H1 (cell line): ENCODE results near the gene COLEC11. TPM values are rescaled to one million over a fixed set of nuclear protein-coding genes. Genes with fewer than 3 reads are reported as not detected.

Experiments
- CTCF ChIA-PET: fragments of 300-600 bp; sonication (Branson Sonifier 250); formaldehyde crosslinking; loops from one replicate; lab custom pipeline; 2021; ENCODE audit not compliant: partially characterized antibody; lab: Charles Lee
- POLR2A ChIA-PET: fragments of 300-600 bp; sonication (Branson Sonifier 250); formaldehyde crosslinking; loops from one replicate; lab custom pipeline; 2021; ENCODE audit warnings: inconsistent platforms; ENCODE audit not compliant: partially characterized antibody; lab: Charles Lee
- DNase-seq, 2 experiments: peaks; one replicate each; pipeline versions ENCODE4 v3.0.0 to v3.0.0-alpha.2; 2010 to 2022; ENCODE audit warnings: low spot score in 2 of 2, low read depth in 1 of 2, mixed read lengths in 1 of 2
- FAIRE-seq: peaks from 2 replicates; lab custom pipeline; 2011; peaks lifted over from hg19 to GRCh38; lab: Jason Lieb, UNC
- H2AFZ ChIP-seq: 2 replicates; pipeline ENCODE4 v1.8.1; 2012; ENCODE audit warnings: low read length, inconsistent platforms
- H2AK5ac ChIP-seq: 2 replicates; pipeline ENCODE4 v1.6.1; 2013; ENCODE audit warnings: low read depth, low read length
- H2BK120ac ChIP-seq: replicated peaks from 2 replicates; pipeline ENCODE3; 2013; ENCODE audit warnings: low read depth, low read length, inconsistent platforms
- H2BK12ac ChIP-seq: 2 replicates; pipeline ENCODE4 v1.6.1; 2013; ENCODE audit warnings: low read depth, low read length
- H2BK15ac ChIP-seq: 2 replicates; pipeline ENCODE4 v1.6.1; 2013; ENCODE audit warnings: low read length
- H2BK20ac ChIP-seq: 2 replicates; pipeline ENCODE4 v1.6.1; 2013; ENCODE audit warnings: low read length
- H2BK5ac ChIP-seq: 2 replicates; pipeline ENCODE4 v1.6.1; 2013; ENCODE audit warnings: low read depth, low read length
- H3K14ac ChIP-seq: 2 replicates; pipeline ENCODE4 v1.6.1; 2013; ENCODE audit warnings: inconsistent platforms; ENCODE audit not compliant: insufficient read length
- H3K18ac ChIP-seq: 2 replicates; pipeline ENCODE4 v1.6.1; 2013; ENCODE audit warnings: low read length; ENCODE audit errors: extremely low read depth
- H3K23ac ChIP-seq: 2 replicates; pipeline ENCODE4 v1.6.1; 2013; ENCODE audit warnings: inconsistent platforms; ENCODE audit not compliant: insufficient read length
- H3K23me2 ChIP-seq: 2 replicates; pipeline ENCODE4 v1.6.1; 2013; ENCODE audit warnings: low read depth, low read length
- H3K27ac ChIP-seq: 2 replicates; pipeline ENCODE4 v1.6.1; 2011; ENCODE audit warnings: low read depth, low read length, inconsistent platforms
- H3K27me3 ChIP-seq, 4 experiments: replicated peaks in 1 of 4; 1 replicate in 1 of 4; 2 replicates in 3 of 4; pipeline versions ENCODE4 v1.6.1 to v1.8.1; 2011 to 2013; ENCODE audit warnings: low read length in 3 of 4, mild to moderate bottlenecking in 3 of 4, inconsistent platforms in 2 of 4, mixed read lengths in 2 of 4, moderate library complexity in 1 of 4; ENCODE audit not compliant: control insufficient read depth in 3 of 4, insufficient read depth in 3 of 4; ENCODE audit errors: extremely low read depth in 1 of 4
- H3K36me3 ChIP-seq, 4 experiments: 2 replicates each; pipeline versions ENCODE4 v1.6.1 to v1.8.1; 2011 to 2013; ENCODE audit warnings: mild to moderate bottlenecking in 4 of 4, low read length in 3 of 4, moderate library complexity in 2 of 4, control low read depth in 1 of 4, inconsistent platforms in 1 of 4; ENCODE audit not compliant: insufficient read depth in 4 of 4, control insufficient read depth in 2 of 4
- H3K4ac ChIP-seq: replicated peaks from 2 replicates; pipeline ENCODE3; 2013; ENCODE audit warnings: low read length, low read depth, mixed read lengths, inconsistent platforms; ENCODE audit not compliant: insufficient read length
- H3K4me1 ChIP-seq, 4 experiments: replicated peaks in 1 of 4; 1 replicate in 1 of 4; 2 replicates in 3 of 4; pipeline versions ENCODE4 v1.6.1 to v1.8.1; 2011 to 2013; ENCODE audit warnings: low read length in 3 of 4, inconsistent platforms in 2 of 4, mixed read lengths in 1 of 4; ENCODE audit not compliant: insufficient read depth in 4 of 4, control insufficient read depth in 3 of 4
- H3K4me2 ChIP-seq, 2 experiments: 2 replicates each; pipeline versions ENCODE4 v1.6.1 to v1.8.1; 2011 to 2013; ENCODE audit warnings: low read depth in 2 of 2, low read length in 2 of 2, control low read depth in 1 of 2, inconsistent platforms in 1 of 2, mild to moderate bottlenecking in 1 of 2; ENCODE audit not compliant: insufficient read depth in 1 of 2
- H3K4me3 ChIP-seq, 4 experiments: fragments of 200-600, 300-600 bp in 1 of 4; sonication (generic), shearing (Covaris generic), sonication (Bioruptor Twin) in 1 of 4; 2 replicates each; pipeline versions ENCODE4 v1.5.1 to v1.8.1; 2011 to 2016; ENCODE audit warnings: low read length in 4 of 4, low read depth in 3 of 4, control low read depth in 2 of 4, inconsistent platforms in 2 of 4, mild to moderate bottlenecking in 2 of 4, mixed read lengths in 1 of 4, moderate library complexity in 1 of 4; ENCODE audit not compliant: insufficient read depth in 2 of 4; ENCODE audit errors: extremely low read depth in 1 of 4
- H3K56ac ChIP-seq: replicated peaks from 2 replicates; pipeline ENCODE3; 2013; ENCODE audit warnings: low read depth, mild to moderate bottlenecking, mixed read lengths, low read length, inconsistent platforms; ENCODE audit not compliant: insufficient read length
- H3K79me1 ChIP-seq: 2 replicates; pipeline ENCODE4 v1.6.1; 2013; ENCODE audit warnings: low read depth, low read length, control low read depth
- H3K79me2 ChIP-seq, 2 experiments: 2 replicates each; pipeline versions ENCODE4 v1.6.1 to v1.8.1; 2012 to 2013; ENCODE audit warnings: low read length in 2 of 2, mild to moderate bottlenecking in 2 of 2, inconsistent platforms in 1 of 2; ENCODE audit not compliant: insufficient read depth in 2 of 2, control insufficient read depth in 1 of 2
- H3K9ac ChIP-seq, 4 experiments: replicated peaks in 1 of 4; 1 replicate in 1 of 4; 2 replicates in 3 of 4; pipeline versions ENCODE4 v1.6.1 to v1.8.1; 2011 to 2013; ENCODE audit warnings: low read depth in 3 of 4, low read length in 3 of 4, control low read depth in 2 of 4, mild to moderate bottlenecking in 2 of 4, moderate library complexity in 2 of 4, inconsistent platforms in 1 of 4; ENCODE audit errors: extremely low read depth in 1 of 4
- H3K9me3 ChIP-seq, 2 experiments: 2 replicates each; pipeline versions ENCODE4 v1.6.1 to v1.8.1; 2012 to 2013; ENCODE audit warnings: mild to moderate bottlenecking in 2 of 2, moderate library complexity in 2 of 2, control low read depth in 1 of 2, inconsistent platforms in 1 of 2, low read depth in 1 of 2, low read length in 1 of 2, mixed read lengths in 1 of 2; ENCODE audit not compliant: insufficient read depth in 2 of 2
- H4K20me1 ChIP-seq, 2 experiments: replicated peaks in 1 of 2; 2 replicates each; pipeline versions ENCODE3 to v1.8.1; 2011 to 2013; ENCODE audit warnings: inconsistent platforms in 2 of 2, low read length in 2 of 2, mild to moderate bottlenecking in 1 of 2; ENCODE audit not compliant: insufficient read depth in 2 of 2, control insufficient read depth in 1 of 2
- H4K5ac ChIP-seq: 2 replicates; pipeline ENCODE4 v1.6.1; 2013; ENCODE audit warnings: low read length, low read depth, mixed read lengths, inconsistent platforms; ENCODE audit not compliant: insufficient read length
- H4K8ac ChIP-seq: 2 replicates; pipeline ENCODE4 v1.8.0; 2013; ENCODE audit warnings: mild to moderate bottlenecking, moderate library complexity, low read length, inconsistent platforms; ENCODE audit not compliant: insufficient read depth; ENCODE audit errors: extremely low read depth
- H4K91ac ChIP-seq: replicated peaks from 2 replicates; pipeline ENCODE3; 2013; ENCODE audit warnings: low read length, mixed read lengths, inconsistent platforms; ENCODE audit not compliant: insufficient read length
- BRCA1 ChIP-seq: IDR thresholded peaks from 2 replicates; pipeline ENCODE4 v1.6.1; 2012; ENCODE audit warnings: low read depth, low read length, improper control_type of control experiment
- CREB1 ChIP-seq: IDR thresholded peaks from 2 replicates; pipeline ENCODE4 v1.6.1; 2012; ENCODE audit warnings: inconsistent platforms
- FOSL1 ChIP-seq: IDR thresholded peaks from 2 replicates; pipeline ENCODE4 v1.6.1; 2011; ENCODE audit warnings: mild to moderate bottlenecking, low read depth, low read length, moderate library complexity; ENCODE audit not compliant: insufficient read depth
- NRF1 ChIP-seq: IDR thresholded peaks from 2 replicates; pipeline ENCODE4 v1.6.1; 2011; ENCODE audit warnings: mild to moderate bottlenecking, low read depth, low read length, improper control_type of control experiment
- POLR2A ChIP-seq, 2 experiments: IDR thresholded peaks; 1 replicate in 1 of 2; 2 replicates in 1 of 2; pipeline ENCODE4 v1.6.1; 2011; ENCODE audit warnings: low read depth in 2 of 2, low read length in 2 of 2, mild to moderate bottlenecking in 2 of 2; ENCODE audit errors: control extremely low read depth in 1 of 2
- RXRA ChIP-seq: IDR thresholded peaks from 2 replicates; pipeline ENCODE4 v1.6.1; 2011; ENCODE audit warnings: low read depth, mild to moderate bottlenecking, low read length, moderate library complexity; ENCODE audit not compliant: insufficient read depth
- SIN3A ChIP-seq, 2 experiments: IDR thresholded peaks in 1 of 2; conservative IDR thresholded peaks in 1 of 2; 2 replicates each; pipeline ENCODE4 v1.6.1; 2011 to 2012; ENCODE audit warnings: low read length in 2 of 2, improper control_type of control experiment in 1 of 2, low read depth in 1 of 2, mild to moderate bottlenecking in 1 of 2
- SP4 ChIP-seq: IDR thresholded peaks from 2 replicates; pipeline ENCODE4 v1.6.1; 2012; ENCODE audit warnings: low read length, inconsistent platforms
- TAF7 ChIP-seq: optimal IDR thresholded peaks from 2 replicates; pipeline ENCODE3; 2011; ENCODE audit warnings: low read depth, mild to moderate bottlenecking, inconsistent platforms, low read length, moderate library complexity, borderline replicate concordance
- TBP ChIP-seq: IDR thresholded peaks from 2 replicates; pipeline ENCODE4 v1.6.1; 2011; ENCODE audit warnings: low read depth, low read length, improper control_type of control experiment
- ZNF274 ChIP-seq: IDR thresholded peaks from 2 replicates; pipeline ENCODE4 v1.7.0; 2012; ENCODE audit warnings: low read length, borderline replicate concordance; ENCODE audit errors: extremely low read depth
- WGBS, 2 experiments: shearing (Covaris generic) in 1 of 2; methylation state at CpG; one replicate each; pipeline versions ENCODE4 v1.1.6 to v1.1.7; 2013 to 2015; ENCODE audit warnings: low lambda C conversion rate in 2 of 2, mixed read lengths in 2 of 2, inconsistent platforms in 1 of 2, low coverage in 1 of 2, missing lambda C conversion rate in 1 of 2; ENCODE audit not compliant: insufficient replicate concordance in 2 of 2, insufficient coverage in 1 of 2, insufficient read length in 1 of 2; ENCODE audit errors: extremely low coverage in 1 of 2, missing lambda C conversion rate in 1 of 2; 5-methylcytosine and 5-hydroxymethylcytosine counted together
- polyA plus RNA-seq, 7 experiments: library from polyadenylated mRNA; depleted of rRNA in 3 of 7; stranded (reverse) in 5 of 7; unstranded in 2 of 7; fragments of >200 nt in 5 of 7; fragments of 200-250 nt in 2 of 7; gene quantifications; 1 replicate in 5 of 7; 2 replicates in 1 of 7; 4 replicates in 1 of 7; pipeline versions ENCODE4 v1.2.1 to v1.2.3, GENCODE V29; 2011 to 2013; ENCODE audit warnings: missing spikeins in 2 of 7, mixed read lengths in 2 of 7
- total RNA-seq: library from RNA; stranded (reverse); fragmentation: NEBNext Ultra II Directional; extraction: Animal tissue kit (Norgen Biotek cat#: 25700); gene quantifications from 2 replicates; pipeline ENCODE4 v1.2.1, GENCODE V29; 2021

COLEC11 gene
- total and polyA plus RNA-seq, 2 of the 8 experiments (the other 6 are each of a cell fraction or from before 2014, with no cell fraction given) = 0.47 to 0.80 TPM

DNA sequence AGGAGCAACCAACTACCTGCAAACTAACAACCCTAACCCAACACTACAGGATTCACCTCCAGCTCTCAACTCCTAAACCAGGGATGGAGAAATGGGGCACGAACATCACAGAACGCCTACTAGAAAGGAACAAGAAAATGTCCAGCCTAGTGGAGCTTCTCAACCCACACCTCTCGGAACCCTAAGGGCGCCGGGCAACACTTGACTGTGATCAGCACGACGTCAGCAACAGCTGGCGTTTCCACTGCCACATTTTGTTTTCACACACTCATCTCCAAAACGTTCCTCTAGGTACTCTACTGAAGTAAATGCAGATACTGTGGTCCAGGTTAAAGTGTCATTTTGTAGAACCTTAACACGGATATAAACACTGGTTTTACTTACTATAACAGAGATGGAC, 41.0 kb upstream of the COLEC11 start:
- CTCF ChIA-PET = interaction anchor here (0.8 to 2.5 kb wide), 5 partner anchors 11 to 114 kb away, joined by 3 to 12 read pairs (median 4); no protein-coding TSS in a partner anchor

More for the DNA sequence above, 41.0 kb upstream of the COLEC11 start:
- H2AK5ac ChIP-seq = no peak overlapping the region
- H3K18ac ChIP-seq = no peak overlapping the region
- POLR2A ChIA-PET = interaction anchor here (1.5 to 19.5 kb wide), 5 partner anchors 10 to 98 kb away, joined by 3 to 373 read pairs (median 6); partner anchors contain the start of gene RPS7
- no peak overlapping the region for H4K5ac ChIP-seq
- no peak overlapping the region for H3K4ac ChIP-seq
- H2BK12ac ChIP-seq = no peak overlapping the region
- no peak overlapping the region for H3K27ac ChIP-seq
- no peak overlapping the region for H2BK20ac ChIP-seq
- H2BK5ac ChIP-seq = no peak overlapping the region
- FAIRE-seq = no peak
- H4K20me1 ChIP-seq = peaks cover 2 to 4% of the 10 kb centered on the region in 2 experiments
- no peak overlapping the region for H3K56ac ChIP-seq
- H3K9ac ChIP-seq = no peak overlapping the region
- H3K23ac ChIP-seq = no peak overlapping the region
- DNase-seq = no peak
- H3K4me1 ChIP-seq = peaks cover 0 to 4% (median 1%) of the 10 kb centered on the region in 4 experiments; a peak in 4 of 7 replicates
- H3K4me3 ChIP-seq = no peak overlapping the region
- H3K27me3 ChIP-seq = no peaks in the 10 kb centered on the region
- no peak overlapping the region for H2AFZ ChIP-seq
- no peak overlapping the region for H3K4me2 ChIP-seq
- H3K9me3 ChIP-seq = no peaks in the 10 kb centered on the region
- 93% methylated on average over 10 of the region's 10 CpGs; no CpG with 5 or more reads in 1 of the 2 experiments for WGBS, 2 experiments
- H4K91ac ChIP-seq = no peak overlapping the region
- H3K79me1 ChIP-seq = peaks cover 4% of the 10 kb centered on the region
- TF ChIP-seq TAF7 (no peak), SIN3A (conservative IDR thresholded peaks at IDR 0.05 in 1 of 2, IDR thresholded peaks at IDR 0.05 in 1 of 2; ENCODE audit: low read depth in 1 of 2, low read length in 2 of 2) (no peak), NRF1 (no peak), BRCA1 (no peak), POLR2A (IDR thresholded peaks at IDR 0.05; ENCODE audit: control extremely low read depth in 1 of 2, low read depth in 2 of 2, low read length in 2 of 2) (no peak), RXRA (no peak), FOSL1 (no peak), ZNF274 (no peak), CREB1 (no peak), TBP (no peak), SP4 (no peak)
- TF ChIP-seq, all 59 proteins: peak for 0
- H3K23me2 ChIP-seq = peaks cover 8% of the 10 kb centered on the region; the same call in 1 of the 2 replicates
- no peak overlapping the region for H2BK15ac ChIP-seq
- peaks cover 4 to 37% of the 10 kb centered on the region in 2 experiments for H3K79me2 ChIP-seq
- no peak overlapping the region for H4K8ac ChIP-seq
- H3K36me3 ChIP-seq = peaks cover 28 to 70% (median 56%) of the 10 kb centered on the region in 4 experiments
- H3K14ac ChIP-seq = no peak overlapping the region
- no peak overlapping the region for H2BK120ac ChIP-seq
